Measurements from ENCODE around the gene SLC2A11.

DNA sequence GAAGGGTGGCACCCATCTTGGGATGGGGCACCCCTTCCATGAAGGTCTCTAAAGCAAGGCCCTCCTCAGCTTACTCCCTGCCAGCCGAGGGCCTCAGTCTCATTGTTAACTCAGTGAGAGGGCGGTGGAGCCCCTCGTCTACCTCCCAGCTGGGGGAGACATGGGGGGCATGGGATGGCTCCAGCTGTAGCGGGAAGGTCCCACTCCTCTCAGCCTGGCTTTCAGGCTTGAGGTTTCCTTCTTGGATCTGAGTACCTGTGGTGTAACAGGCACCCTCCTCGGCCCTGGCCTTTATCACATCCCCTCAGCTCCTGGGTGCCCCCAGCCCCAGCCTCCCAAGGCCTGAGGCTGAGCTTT lies 38.5 kb downstream of the SLC2A11 start:
- TF ChIP-seq KDM5A (IDR thresholded peaks at IDR 0.05) (no peak), JUN (IDR thresholded peaks at IDR 0.05) (no peak), CTCF (IDR thresholded peaks at IDR 0.05) (no peak), CEBPB (IDR thresholded peaks at IDR 0.05) (no peak)
- TF ChIP-seq, protein P1, sequence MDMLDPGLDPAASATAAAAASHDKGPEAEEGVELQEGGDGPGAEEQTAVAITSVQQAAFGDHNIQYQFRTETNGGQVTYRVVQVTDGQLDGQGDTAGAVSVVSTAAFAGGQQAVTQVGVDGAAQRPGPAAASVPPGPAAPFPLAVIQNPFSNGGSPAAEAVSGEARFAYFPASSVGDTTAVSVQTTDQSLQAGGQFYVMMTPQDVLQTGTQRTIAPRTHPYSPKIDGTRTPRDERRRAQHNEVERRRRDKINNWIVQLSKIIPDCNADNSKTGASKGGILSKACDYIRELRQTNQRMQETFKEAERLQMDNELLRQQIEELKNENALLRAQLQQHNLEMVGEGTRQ (IDR thresholded peaks at IDR 0.05) = no peak

All from A549 (cell line).